OCI-LY1 (cell line): ENCODE measurements around the gene ATG2A.

Experiments used
- H2AFZ ChIP-seq: fragments of 200-600 bp; sonication (generic), shearing (Covaris generic); 2 replicates; pipeline ENCODE4 v1.6.0; 2014; ENCODE audit warnings: antibody characterized with exemption, mild to moderate bottlenecking, low read length
- H3F3A ChIP-seq: fragments of 200-600 bp; sonication (generic), shearing (Covaris generic); 2 replicates; pipeline ENCODE4 v1.6.0; 2014; ENCODE audit warnings: mild to moderate bottlenecking, antibody characterized with exemption, low read length, moderate library complexity; ENCODE audit not compliant: insufficient read depth
- H3K27ac ChIP-seq: fragments of 200-600 bp; sonication (generic); 2 replicates; pipeline ENCODE4 v1.5.1; 2014; ENCODE audit warnings: low read length, mixed run types, mild to moderate bottlenecking, low read depth; ENCODE audit not compliant: poor library complexity, severe bottlenecking
- H3K27me3 ChIP-seq: fragments of 200-600 bp; sonication (generic); 2 replicates; pipeline ENCODE4 v1.6.0; 2014; ENCODE audit warnings: antibody characterized with exemption, mild to moderate bottlenecking, low read length, moderate library complexity; ENCODE audit not compliant: insufficient read depth
- H3K36me3 ChIP-seq: fragments of 200-600 bp; sonication (generic); 2 replicates; pipeline ENCODE4 v1.6.1; 2014; ENCODE audit warnings: mild to moderate bottlenecking, antibody characterized with exemption, low read length, moderate library complexity, mixed read lengths; ENCODE audit not compliant: insufficient read depth
- H3K4me1 ChIP-seq: fragments of 200-600 bp; sonication (generic); 2 replicates; pipeline ENCODE4 v1.5.1; 2014; ENCODE audit warnings: mild to moderate bottlenecking, low read length, moderate library complexity; ENCODE audit not compliant: insufficient read depth, severe bottlenecking
- H3K4me2 ChIP-seq: fragments of 200-600 bp; sonication (generic), shearing (Covaris generic); 2 replicates; pipeline ENCODE4 v1.6.1; 2014; ENCODE audit warnings: low read length
- H3K4me3 ChIP-seq: fragments of 200-600 bp; sonication (generic); 2 replicates; pipeline ENCODE4 v1.5.1; 2014; ENCODE audit warnings: low read length, low read depth, mild to moderate bottlenecking, mixed read lengths; ENCODE audit not compliant: poor library complexity, severe bottlenecking
- H3K79me2 ChIP-seq: fragments of 200-600 bp; shearing (Covaris generic); 2 replicates; pipeline ENCODE4 v1.6.1; 2016; ENCODE audit warnings: mixed run types, low read length, mixed read lengths; ENCODE audit not compliant: insufficient read depth
- H3K9ac ChIP-seq: fragments of 200-600 bp; sonication (generic), shearing (Covaris generic); 2 replicates; pipeline ENCODE4 v1.6.1; 2014; ENCODE audit warnings: mild to moderate bottlenecking, low read length, mixed read lengths
- H3K9me2 ChIP-seq: fragments of 200-600 bp; sonication (generic), shearing (Covaris generic); 2 replicates; pipeline ENCODE4 v1.6.1; 2014; ENCODE audit warnings: low read depth, mild to moderate bottlenecking, low read length, mixed read lengths
- H3K9me3 ChIP-seq: fragments of 200-600 bp; shearing (Covaris generic); 2 replicates; pipeline ENCODE4 v1.6.1; 2014; ENCODE audit warnings: low read length, mixed read lengths
- H4K20me1 ChIP-seq: fragments of 200-600 bp; sonication (generic), shearing (Covaris generic); 2 replicates; pipeline ENCODE4 v1.6.0; 2016; ENCODE audit warnings: mild to moderate bottlenecking, low read length; ENCODE audit not compliant: insufficient read depth
- CTCF ChIP-seq: fragments of 200-600 bp; sonication (generic), shearing (Covaris generic); IDR thresholded peaks from 2 replicates; pipeline ENCODE4 v1.5.1; 2017; ENCODE audit warnings: mild to moderate bottlenecking, antibody characterized with exemption, low read length, moderate library complexity, mixed read lengths
- EZH2 ChIP-seq: fragments of 200-600 bp; sonication (generic), shearing (Covaris generic); IDR thresholded peaks from 2 replicates; pipeline ENCODE4 v1.8.0; 2017; ENCODE audit warnings: borderline replicate concordance, mixed run types, mild to moderate bottlenecking, antibody characterized with exemption, low read length, moderate library complexity, mixed read lengths

Gene ATG2A

GRCh38 chr11:64902102-64902900, 14.7 kb downstream of the ATG2A start:
- Histone ChIP-seq H3K9me3 (no peaks in the 10 kb centered on the region), H3K4me1 (peaks cover 7% of the 10 kb centered on the region), H2AFZ (no peak overlapping the region), H3K9ac (no peak overlapping the region), H3K27me3 (no peaks in the 10 kb centered on the region), H3F3A (no peaks in the 10 kb centered on the region), H3K4me3 (no peak overlapping the region), H3K4me2 (no peak overlapping the region), H3K9me2 (no peaks in the 10 kb centered on the region), H3K79me2 (no peaks in the 10 kb centered on the region), H3K36me3 (peaks cover 65% of the 10 kb centered on the region), H4K20me1 (no peaks in the 10 kb centered on the region), H3K27ac (no peak overlapping the region)
- no peak for TF ChIP-seq EZH2
- TF ChIP-seq CTCF: no peak

GRCh38 chr11:64900774-64901173, 16.2 kb downstream of the ATG2A start:
- no peak overlapping the region; the same call in 1 of the 2 replicates for H3K9ac ChIP-seq
- H3K4me2 ChIP-seq: no peak overlapping the region
- no peak for TF ChIP-seq CTCF
- no peak for TF ChIP-seq EZH2
- peaks cover 52% of the 10 kb centered on the region for H3K36me3 ChIP-seq
- no peak overlapping the region for H2AFZ ChIP-seq
- no peaks in the 10 kb centered on the region for H3K9me3 ChIP-seq
- no peaks in the 10 kb centered on the region for H3K79me2 ChIP-seq
- no peaks in the 10 kb centered on the region for H3K9me2 ChIP-seq
- no peak overlapping the region for H3K4me3 ChIP-seq
- H3F3A ChIP-seq: no peaks in the 10 kb centered on the region
- peaks cover 7% of the 10 kb centered on the region for H3K4me1 ChIP-seq
- H4K20me1 ChIP-seq: no peaks in the 10 kb centered on the region
- no peaks in the 10 kb centered on the region for H3K27me3 ChIP-seq
- peak overlapping the region; percentile 36 for H3K27ac ChIP-seq

- H4K20me1 ChIP-seq: no peaks in the 10 kb centered on the region
- H3K27ac ChIP-seq: peak overlapping the region; percentile 36
- no peaks in the 10 kb centered on the region for H3K79me2 ChIP-seq
- no peaks in the 10 kb centered on the region for H3K9me3 ChIP-seq
- no peak overlapping the region for H2AFZ ChIP-seq
- H3K36me3 ChIP-seq: peaks cover 47% of the 10 kb centered on the region
- TF ChIP-seq CTCF (no peak), EZH2 (no peak)
- H3F3A ChIP-seq: no peaks in the 10 kb centered on the region
- H3K4me1 ChIP-seq: peaks cover 7% of the 10 kb centered on the region
- no peak overlapping the region for H3K4me3 ChIP-seq
- H3K9ac ChIP-seq: no peak overlapping the region; the same call in 1 of the 2 replicates
- H3K9me2 ChIP-seq: no peaks in the 10 kb centered on the region
- no peaks in the 10 kb centered on the region for H3K27me3 ChIP-seq
- no peak overlapping the region for H3K4me2 ChIP-seq
Measured at GRCh38 chr11:64900263-64900678, 16.7 kb downstream of the ATG2A start.
